HG03097 (cell line): ENCODE measurements around the gene RFC5.
A peak's percentile ranks its signal among the peaks of the same experiment; 100 is the strongest.
"Not testable (repeated sequence)": the region's sequence is repeated elsewhere in the genome, so short reads cannot be mapped to it uniquely, and the experiment has no call there.

Source experiments
- ATAC-seq: cut with Tn5 transposase; IDR thresholded peaks from one replicate; pipeline ENCODE4 v1.9.1; 2021; ENCODE audit not compliant: unreplicated experiment, low FRiP score

RFC5 gene

GRCh38 chr12:118016424-118017264, at the start of gene RFC5:
Gene RFC5 (plus strand): TSS chr12:118016703. CDS start chr12:118016828, 125 bp downstream.
- peak; percentile 95 for ATAC-seq

- ATAC-seq: no peak
These were observed 49.5 kb upstream of the RFC5 start for GRCh38 chr12:117967043-117967442.

GRCh38 chr12:117967512-117967911, 49.0 kb upstream of the RFC5 start:
- no peak for ATAC-seq

- no peak for ATAC-seq
These were observed 48.2 kb upstream of the RFC5 start for GRCh38 chr12:117968151-117968789.

- ATAC-seq: no peak
These were observed 47.5 kb upstream of the RFC5 start, which contains the start of gene KSR2 for GRCh38 chr12:117968826-117969659. Gene KSR2 (minus strand): TSS chr12:117968990. CDS start chr12:117968255, 735 bp downstream.

GRCh38 chr12:117970334-117970733, 46.2 kb upstream of the RFC5 start:
- no peak for ATAC-seq

- ATAC-seq: no peak
These were observed 44.2 kb upstream of the RFC5 start for GRCh38 chr12:117972301-117972700.

- ATAC-seq: no peak
These were observed 41.5 kb upstream of the RFC5 start for GRCh38 chr12:117975006-117975405.

- no peak for ATAC-seq
These were observed 39.1 kb upstream of the RFC5 start for GRCh38 chr12:117977373-117977772.

GRCh38 chr12:117980616-117981015, 35.9 kb upstream of the RFC5 start:
- no peak for ATAC-seq

- ATAC-seq: no peak
These were observed 35.2 kb upstream of the RFC5 start for GRCh38 chr12:117981267-117981666.

GRCh38 chr12:117985182-117985581, 31.3 kb upstream of the RFC5 start:
- ATAC-seq: no peak

- no peak for ATAC-seq
These were observed 29.6 kb upstream of the RFC5 start for GRCh38 chr12:117986705-117987469.

- ATAC-seq: no peak
These were observed 21.7 kb upstream of the RFC5 start for GRCh38 chr12:117994551-117995438.

- ATAC-seq: no peak
These were observed 17.8 kb upstream of the RFC5 start for GRCh38 chr12:117998719-117999118.

GRCh38 chr12:117999806-118000205, 16.7 kb upstream of the RFC5 start:
- ATAC-seq: not testable (repeated sequence)

- ATAC-seq: no peak
These were observed 5.6 kb upstream of the RFC5 start for GRCh38 chr12:118010903-118011302.

- no peak for ATAC-seq
These were observed 5.1 kb upstream of the RFC5 start for GRCh38 chr12:118011377-118011776.

- no peak for ATAC-seq
These were observed 4.5 kb upstream of the RFC5 start for GRCh38 chr12:118011961-118012360.
